Left ventricle myocardium inferior (tissue), 1 donor: Measurements from ENCODE around the gene CISD1. TPM values are rescaled to one million over a fixed set of nuclear protein-coding genes. Genes with fewer than 3 reads are reported as not detected.
A peak's percentile ranks its signal among the peaks of the same experiment; 100 is the strongest.

Experiments used
- DNase-seq: peaks from one replicate; pipeline ENCODE4 v3.0.0-alpha.2; 2020
- H3K27ac ChIP-seq: fragments of 200-600 bp; replicated peaks from 2 replicates; pipeline ENCODE4 v1.8.0; 2021
- H3K27me3 ChIP-seq: fragments of 200-600 bp; 2 replicates; pipeline ENCODE4 v1.8.0; 2021; ENCODE audit warnings: low read depth
- H3K36me3 ChIP-seq: fragments of 200-600 bp; 2 replicates; pipeline ENCODE4 v1.8.0; 2021
- H3K4me1 ChIP-seq: fragments of 200-600 bp; 2 replicates; pipeline ENCODE4 v1.8.0; 2021
- H3K4me3 ChIP-seq: fragments of 200-600 bp; 2 replicates; pipeline ENCODE4 v1.8.0; 2021; ENCODE audit warnings: mild to moderate bottlenecking, moderate library complexity
- H3K9me3 ChIP-seq: fragments of 200-600 bp; replicated peaks from 2 replicates; pipeline ENCODE4 v1.8.0; 2021
- CTCF ChIP-seq: fragments of 200-600 bp; IDR thresholded peaks from 2 replicates; pipeline ENCODE4 v1.8.0; 2021; ENCODE audit warnings: antibody characterized with exemption, mild to moderate bottlenecking, borderline replicate concordance
- intact Hi-C: fragments of 100-400 bp; cut with micrococcal nuclease; formaldehyde crosslinking; loops from one replicate; pipeline ENCODE4 v1.11.0; 2022
- total RNA-seq: library from RNA; stranded (reverse); fragmentation: NEBNext Ultra II Directional; extraction: Animal tissue kit (Norgen Biotek cat#: 25700); gene quantifications from one replicate; pipeline ENCODE4 v1.2.1, GENCODE V29; 2021
- donor health status: DM: no; HTN: yes; CAD: no; lungs with severe emphysema.

The CISD1 gene
- total RNA-seq, 1 donor from 2014 or later: 173 TPM

DNA sequence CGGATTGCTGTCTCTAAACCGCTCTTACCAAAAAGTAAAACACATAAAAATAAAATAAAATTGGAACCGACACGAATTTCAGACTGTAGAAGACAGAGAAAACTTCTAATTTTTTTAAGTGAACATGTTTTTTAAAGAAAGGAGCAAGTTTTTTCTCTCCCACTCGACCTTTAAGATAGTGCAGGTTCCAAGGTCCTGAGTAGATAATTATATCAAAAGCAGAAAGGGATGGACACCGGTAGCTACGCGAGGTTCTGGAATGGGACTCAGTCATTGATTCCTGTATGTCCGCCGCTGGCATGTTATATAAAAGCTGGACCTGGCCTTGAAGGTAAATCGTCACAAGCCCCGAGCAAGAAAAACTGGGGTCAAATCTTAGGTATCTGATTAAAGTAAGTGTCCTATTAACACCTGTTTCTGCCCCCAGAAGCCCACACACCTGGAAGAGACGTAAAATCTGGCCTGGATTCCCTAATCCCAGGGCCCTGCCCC is 462 bp upstream of the CISD1 start:
- Histone ChIP-seq H3K36me3 (no peaks in the 10 kb centered on the region), H3K9me3 (no peaks in the 10 kb centered on the region), H3K27ac (peak overlapping the region; percentile 93), H3K4me1 (peaks cover 71% of the 10 kb centered on the region), H3K27me3 (no peaks in the 10 kb centered on the region), H3K4me3 (peak overlapping the region; percentile 87)
- no peak for TF ChIP-seq CTCF
- DNase-seq: no peak
- intact Hi-C loops: no loop called here

GRCh38 chr10:58269782-58270290 is 874 bp downstream of the CISD1 start:
- TF ChIP-seq CTCF: no peak
- H3K36me3 ChIP-seq: no peaks in the 10 kb centered on the region
- peak overlapping the region; percentile 87 for H3K4me3 ChIP-seq
- H3K27ac ChIP-seq: peak overlapping the region; percentile 93
- no peak for DNase-seq
- intact Hi-C loops: no loop called here
- H3K27me3 ChIP-seq: no peaks in the 10 kb centered on the region
- H3K4me1 ChIP-seq: peaks cover 73% of the 10 kb centered on the region
- H3K9me3 ChIP-seq: no peaks in the 10 kb centered on the region

DNA sequence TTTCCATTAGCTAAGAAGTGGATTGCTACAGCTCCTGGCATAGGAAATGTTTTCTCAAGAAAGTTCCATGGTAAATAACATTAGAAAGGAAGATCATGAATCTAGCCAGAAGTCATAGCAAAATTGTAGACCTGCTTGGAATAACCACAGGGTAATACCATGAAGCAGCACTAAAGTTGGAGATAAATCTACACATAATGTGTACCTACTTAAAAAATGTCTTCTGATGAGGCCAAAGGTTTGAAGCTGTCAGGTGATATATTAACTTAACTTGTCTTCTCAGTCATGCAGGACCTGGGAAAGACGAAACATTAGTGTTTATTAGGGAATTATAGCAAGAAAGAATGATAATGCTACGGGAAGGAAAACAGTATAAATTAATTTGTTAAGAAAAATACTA is 6.3 kb downstream of the CISD1 start:
- H3K9me3 ChIP-seq: no peaks in the 10 kb centered on the region

DNA sequence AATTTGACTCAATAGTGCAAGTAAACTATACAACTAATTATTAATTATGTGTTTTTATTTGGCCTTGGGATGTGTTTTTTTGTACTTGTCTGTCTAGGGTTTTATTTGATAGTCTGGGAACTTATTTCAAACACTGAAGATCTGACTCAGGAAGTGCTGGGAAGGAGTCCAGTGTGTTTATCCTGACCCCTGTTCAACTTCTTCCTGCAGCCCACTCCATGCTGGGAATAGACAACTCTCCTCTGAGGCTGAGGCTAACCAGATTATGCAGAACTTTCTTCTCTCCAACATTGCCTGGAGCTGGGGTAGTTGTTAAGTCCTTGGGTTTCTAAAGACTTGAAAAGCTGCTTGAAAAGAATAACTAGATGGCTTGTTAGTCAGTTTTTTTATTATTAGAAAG is 6.9 kb downstream of the CISD1 start:
- no peaks in the 10 kb centered on the region for H3K9me3 ChIP-seq
- peaks cover 28% of the 10 kb centered on the region for H3K36me3 ChIP-seq
- intact Hi-C loops: no loop called here
- no peaks in the 10 kb centered on the region for H3K27me3 ChIP-seq
- no peak overlapping the region for H3K4me3 ChIP-seq
- H3K27ac ChIP-seq: no peak overlapping the region
- TF ChIP-seq CTCF: no peak
- peaks cover 43% of the 10 kb centered on the region for H3K4me1 ChIP-seq
- no peak for DNase-seq

More for the DNA sequence above, 6.3 kb downstream of the CISD1 start:
- no peak for DNase-seq
- intact Hi-C loops: no loop called here
- peaks cover 28% of the 10 kb centered on the region for H3K36me3 ChIP-seq
- no peak overlapping the region for H3K4me3 ChIP-seq
- peaks cover 49% of the 10 kb centered on the region for H3K4me1 ChIP-seq
- TF ChIP-seq CTCF: no peak
- no peak overlapping the region for H3K27ac ChIP-seq
- no peaks in the 10 kb centered on the region for H3K27me3 ChIP-seq

DNA sequence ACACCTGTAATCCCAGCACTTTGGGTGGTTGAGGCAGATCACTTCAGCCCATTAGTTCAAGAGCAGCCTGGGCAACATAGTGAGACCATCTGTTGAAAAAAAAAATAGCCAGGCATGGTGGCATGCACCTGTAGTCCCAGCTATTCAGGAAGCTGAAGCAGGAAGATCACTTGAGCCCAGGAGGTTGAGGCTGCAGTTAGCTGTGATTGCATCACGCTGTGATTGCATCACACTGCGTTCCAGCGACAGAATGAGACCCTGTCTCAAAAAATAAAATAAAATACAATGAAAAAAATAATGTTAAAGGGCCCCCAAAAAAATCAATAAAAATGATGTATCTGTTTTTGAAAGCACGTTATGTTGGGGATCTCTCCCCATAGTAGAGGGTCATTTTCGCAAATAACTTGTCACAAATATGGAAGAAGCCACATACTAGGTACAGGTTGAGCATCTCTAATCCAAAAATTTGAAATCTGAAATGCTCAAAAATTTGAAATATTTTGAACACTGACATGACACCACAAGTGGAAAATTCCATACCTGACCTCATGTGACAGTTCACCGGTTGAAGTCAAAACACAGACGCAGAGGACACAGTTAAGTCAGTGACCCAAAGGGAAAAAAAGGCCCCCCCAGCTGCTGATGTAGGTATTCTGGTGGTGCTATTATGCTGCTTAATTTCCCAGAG is 9.5 kb downstream of the CISD1 start:
- no peaks in the 10 kb centered on the region for H3K9me3 ChIP-seq
- intact Hi-C loops: no loop called here
- no peaks in the 10 kb centered on the region for H3K27me3 ChIP-seq
- H3K4me1 ChIP-seq: peaks cover 44% of the 10 kb centered on the region
- DNase-seq: no peak
- no peak overlapping the region for H3K27ac ChIP-seq
- no peak overlapping the region for H3K4me3 ChIP-seq
- peaks cover 28% of the 10 kb centered on the region for H3K36me3 ChIP-seq
- no peak for TF ChIP-seq CTCF
